Lung (tissue), 12 donors: ENCODE results near the gene NFIB. TPM values are rescaled to one million over a fixed set of nuclear protein-coding genes. Genes with fewer than 3 reads are reported as not detected.

Source experiments
- ATAC-seq: fragments of 200-7000 bp; cut with Tn5 transposase; one replicate; pipeline ENCODE4 v1.9.1; 2020; ENCODE audit warnings: moderate number of reproducible peaks; ENCODE audit not compliant: insufficient read depth, low FRiP score
- DNase-seq, 3 donors: peaks; one replicate each; pipeline ENCODE4 v3.0.0-alpha.2; 2013 to 2017
- H3K27ac ChIP-seq, 2 donors: one replicate each; pipeline ENCODE4 v1.5.1; 2013; ENCODE audit warnings: mild to moderate bottlenecking in 2 of 2, moderate library complexity in 2 of 2, control low read depth in 1 of 2, inconsistent platforms in 1 of 2, low read depth in 1 of 2, low read length in 1 of 2
- H3K27me3 ChIP-seq, 3 donors: one replicate each; pipeline ENCODE4 v1.5.1; 2013; ENCODE audit warnings: low read length in 2 of 3; ENCODE audit not compliant: control insufficient read depth in 3 of 3, insufficient read depth in 3 of 3
- H3K36me3 ChIP-seq, 4 donors: one replicate each; pipeline ENCODE4 v1.5.1; 2013; ENCODE audit warnings: low read length in 4 of 4, mild to moderate bottlenecking in 1 of 4, moderate library complexity in 1 of 4; ENCODE audit not compliant: control insufficient read depth in 4 of 4, insufficient read depth in 4 of 4
- H3K4me1 ChIP-seq, 5 donors: one replicate each; pipeline ENCODE4 v1.5.1; 2013; ENCODE audit warnings: low read length in 5 of 5, mild to moderate bottlenecking in 2 of 5, moderate library complexity in 1 of 5; ENCODE audit not compliant: control insufficient read depth in 5 of 5, insufficient read depth in 5 of 5
- H3K4me3 ChIP-seq: one replicate; pipeline ENCODE4 v1.5.1; 2013; ENCODE audit warnings: mild to moderate bottlenecking, control low read depth, moderate library complexity
- H3K9ac ChIP-seq, 2 donors: one replicate each; pipeline ENCODE4 v1.5.1; 2013; ENCODE audit warnings: low read length in 2 of 2, control low read depth in 1 of 2; ENCODE audit not compliant: insufficient read depth in 1 of 2
- H3K9me3 ChIP-seq, 4 donors: one replicate each; pipeline ENCODE4 v1.5.1; 2013; ENCODE audit warnings: low read length in 3 of 4, mild to moderate bottlenecking in 1 of 4, moderate library complexity in 1 of 4; ENCODE audit not compliant: control insufficient read depth in 4 of 4, insufficient read depth in 3 of 4
- CTCF ChIP-seq: IDR thresholded peaks from 2 replicates; pipeline ENCODE4 v1.5.1; 2012; ENCODE audit warnings: mild to moderate bottlenecking; ENCODE audit errors: control extremely low read depth, extremely low read depth
- WGBS, 2 donors: extraction: QIAGEN DNeasy Blood & Tissue Kit; methylation state at CpG; one replicate each; pipeline ENCODE4 v1.1.7; 2013; 5-methylcytosine and 5-hydroxymethylcytosine counted together
- polyA plus RNA-seq, 2 donors: library from polyadenylated mRNA; stranded (reverse); fragments of 200-250 nt; gene quantifications; one replicate each; pipeline ENCODE4 v1.2.1, GENCODE V29; 2013
- total RNA-seq, 2 donors: library from RNA; depleted of rRNA in 1 of 2; stranded (reverse); fragments of >200 nt in 1 of 2; gene quantifications; one replicate each; pipeline ENCODE4 v1.2.1, GENCODE V29; 2014 to 2021
- donor health status: control.
- donor health status: control.
- donor health status: Bipolar disorder and iron deficiency.
- donor health status: healthy.
- donor health status: DM: yes; HTN: yes; CAD: no.

The NFIB gene
- total and polyA plus RNA-seq, 4 donors: 7.3 to 189 (median 51.0) TPM

DNA sequence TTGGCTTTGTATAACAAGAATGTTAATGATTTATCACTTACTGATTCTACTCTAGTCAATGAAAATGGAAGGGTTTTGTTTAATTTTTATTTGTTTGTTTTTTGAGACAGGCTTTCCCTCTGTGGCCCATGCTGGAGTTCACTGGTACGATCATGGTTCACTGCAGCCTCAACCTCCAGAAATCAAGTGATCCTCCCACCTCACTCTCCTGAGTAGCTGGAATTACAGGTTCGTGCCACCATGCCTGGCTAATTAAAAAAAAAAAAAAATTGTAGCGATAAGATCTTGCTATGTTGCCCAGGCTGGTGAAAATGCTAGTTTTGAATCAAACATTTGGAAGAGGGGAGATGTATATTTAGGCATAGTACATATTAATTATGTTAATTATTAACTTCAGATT, 209.4 kb downstream of the NFIB start:
- Histone ChIP-seq H3K9ac (no peak overlapping the region), H3K36me3 (peaks cover 0 to 31% (median 6%) of the 10 kb centered on the region in 4 donors), H3K9me3 (no peaks in the 10 kb centered on the region), H3K4me3 (no peak overlapping the region), H3K27ac (no peak overlapping the region), H3K4me1 (peaks cover 0 to 35% (median 9%) of the 10 kb centered on the region in 5 donors), H3K27me3 (no peaks in the 10 kb centered on the region)
- DNase-seq: no peak
- TF ChIP-seq CTCF: no peak
- WGBS, 2 donors: 87 to 92% methylated on average over 3 of the region's 3 CpGs
- ATAC-seq: no peak

DNA sequence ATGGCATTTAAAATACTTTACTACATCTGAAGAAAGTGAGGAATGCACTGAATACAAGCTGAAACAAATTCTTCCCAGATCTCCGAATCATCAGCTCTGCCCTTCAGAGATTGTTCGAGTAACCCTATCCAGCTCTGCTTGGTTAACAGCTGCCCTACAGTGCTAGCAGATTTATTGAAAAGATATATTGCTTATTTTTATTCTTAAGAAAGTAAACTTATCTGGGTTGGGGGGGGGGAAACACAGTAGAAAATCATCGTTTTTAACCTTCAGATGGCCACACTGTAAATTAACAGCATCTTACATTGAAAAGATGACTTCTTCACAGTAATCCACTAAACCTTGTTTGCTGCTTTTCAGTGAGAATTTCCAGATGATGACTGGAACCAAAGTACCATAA, 210.8 kb downstream of the NFIB start:
- no peak overlapping the region for H3K4me3 ChIP-seq
- H3K36me3 ChIP-seq: peaks cover 0 to 21% (median 4%) of the 10 kb centered on the region in 4 donors
- WGBS, 2 donors: 57 to 74% methylated on average over 3 of the region's 3 CpGs
- H3K9ac ChIP-seq: peak overlapping the region in 1 of 2 donors; percentile 70
- ATAC-seq (no peak), DNase-seq (peak in 2 of 3 donors; percentile 72 to 78)
- no peaks in the 10 kb centered on the region for H3K9me3 ChIP-seq
- peaks cover 1 to 45% (median 12%) of the 10 kb centered on the region in 5 donors for H3K4me1 ChIP-seq
- TF ChIP-seq CTCF: no peak
- no peak overlapping the region for H3K27ac ChIP-seq
- H3K27me3 ChIP-seq: no peaks in the 10 kb centered on the region

DNA sequence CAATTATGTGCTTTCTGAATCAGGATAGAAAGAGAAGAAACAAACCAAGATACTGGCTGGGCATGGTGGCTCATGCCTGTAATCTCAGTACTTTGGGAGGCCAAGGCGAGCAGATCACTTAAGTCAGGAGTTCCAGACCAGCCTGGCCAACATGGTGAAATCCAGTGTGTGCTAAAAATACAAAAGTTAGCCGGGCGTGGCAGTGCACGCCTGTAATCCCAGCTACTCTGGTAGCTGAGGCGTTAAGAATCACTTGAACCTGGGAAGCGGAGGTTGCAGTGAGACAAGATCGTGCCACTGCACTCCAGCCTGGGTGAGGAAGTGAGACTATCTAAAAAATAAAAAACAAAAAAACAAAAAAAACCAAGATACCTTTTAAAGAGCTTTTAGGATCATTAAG, 214.2 kb downstream of the NFIB start:
- Histone ChIP-seq H3K4me1 (peaks cover 1 to 73% (median 22%) of the 10 kb centered on the region in 5 donors), H3K9me3 (no peaks in the 10 kb centered on the region), H3K36me3 (peaks cover 0 to 12% (median 0%) of the 10 kb centered on the region in 4 donors), H3K4me3 (no peak overlapping the region), H3K27ac (peak overlapping the region in 1 of 2 donors; percentile 61), H3K27me3 (no peaks in the 10 kb centered on the region), H3K9ac (no peak overlapping the region)
- TF ChIP-seq CTCF: no peak
- 91 to 93% methylated on average over 7 of the region's 7 CpGs for WGBS, 2 donors
- ATAC-seq (no peak), DNase-seq (no peak)

DNA sequence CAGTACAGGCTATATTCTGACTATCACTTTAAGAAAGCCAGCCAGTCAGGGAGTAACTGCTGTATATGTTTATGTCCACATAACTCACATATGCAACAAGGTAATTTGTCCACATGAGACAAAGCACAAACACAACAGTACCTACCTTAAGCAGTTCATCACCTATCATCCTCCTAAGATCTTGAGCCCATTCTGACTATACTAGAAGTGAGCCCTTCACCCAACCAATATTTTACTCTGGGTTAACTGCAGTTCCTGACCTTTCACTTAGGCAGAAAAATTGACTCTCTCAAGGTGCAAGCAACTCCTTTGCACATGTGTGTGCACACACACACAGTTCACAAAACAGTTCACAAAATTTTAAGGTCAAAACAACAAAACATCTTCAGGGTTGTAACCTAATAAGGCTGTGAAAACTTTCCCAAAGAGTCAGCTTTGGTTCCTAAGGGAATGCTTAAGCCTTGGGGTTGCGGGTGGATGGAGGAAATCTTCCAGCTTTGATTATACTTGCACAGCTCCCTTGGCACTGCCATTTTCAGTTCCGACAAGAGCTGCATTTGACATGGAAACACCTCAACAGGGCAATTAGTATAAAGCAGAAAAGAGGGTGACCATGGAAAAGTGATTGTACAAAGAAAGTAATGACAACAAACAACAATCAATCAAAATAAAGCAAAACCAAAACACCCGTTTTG, 215.3 kb downstream of the NFIB start:
- H3K27ac ChIP-seq: peak overlapping the region in 1 of 2 donors; percentile 88
- WGBS, 2 donors: 63 to 64% methylated on average over 3 of the region's 3 CpGs
- DNase-seq: peak in 2 of 3 donors; percentile 65 to 76
- TF ChIP-seq CTCF: no peak
- H3K36me3 ChIP-seq: peaks cover 0 to 18% (median 6%) of the 10 kb centered on the region in 4 donors
- H3K9me3 ChIP-seq: no peaks in the 10 kb centered on the region
- no peak overlapping the region for H3K4me3 ChIP-seq
- ATAC-seq: no peak
- H3K9ac ChIP-seq: peak overlapping the region in 1 of 2 donors; percentile 70
- H3K4me1 ChIP-seq: peaks cover 1 to 82% (median 24%) of the 10 kb centered on the region in 5 donors
- H3K27me3 ChIP-seq: no peaks in the 10 kb centered on the region
